RPMI8226 (cell line): ENCODE results near the gene NKRF.
A peak's percentile ranks its signal among the peaks of the same experiment; 100 is the strongest.

Source experiments
- DNase-seq: peaks from one replicate; pipeline ENCODE4 v3.0.0-alpha.2; 2015

NKRF gene

GRCh38 chrX:119605464-119606279, 552 bp downstream of the NKRF start:
- peak; percentile 56 for DNase-seq

DNA sequence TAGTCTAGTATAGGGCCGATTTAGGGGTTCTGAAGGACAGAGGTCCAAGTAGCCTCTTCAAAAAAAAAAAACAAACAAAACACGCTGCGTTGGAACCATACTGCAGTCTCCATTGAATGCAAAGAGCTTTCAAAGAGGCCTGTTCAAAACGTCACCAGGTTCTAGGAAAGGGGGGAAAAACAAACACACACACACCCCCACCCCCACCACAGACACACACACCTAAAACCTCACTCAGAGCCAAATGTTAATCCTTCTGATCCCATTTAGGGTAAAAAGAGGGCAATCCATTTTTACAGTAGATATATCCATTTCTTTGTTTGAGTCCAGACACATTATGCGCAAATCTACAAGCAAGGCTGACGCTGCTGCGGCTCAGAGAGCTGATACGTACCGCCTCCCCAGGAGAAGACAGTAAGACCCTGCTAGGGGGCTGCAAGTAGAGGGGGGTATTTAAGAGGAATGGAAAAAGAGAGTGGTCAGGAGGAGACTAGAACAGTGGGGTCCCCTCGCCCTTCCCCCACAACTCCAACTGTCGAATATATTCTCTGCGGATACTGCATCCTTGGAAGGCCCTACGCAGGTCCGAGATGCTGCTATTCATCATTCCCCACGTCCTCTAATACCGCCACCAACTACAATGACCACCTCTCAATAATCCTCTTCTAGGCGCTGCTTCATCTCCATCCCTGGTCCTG, 1.3 kb downstream of the NKRF start:
- DNase-seq, result no peak

DNA sequence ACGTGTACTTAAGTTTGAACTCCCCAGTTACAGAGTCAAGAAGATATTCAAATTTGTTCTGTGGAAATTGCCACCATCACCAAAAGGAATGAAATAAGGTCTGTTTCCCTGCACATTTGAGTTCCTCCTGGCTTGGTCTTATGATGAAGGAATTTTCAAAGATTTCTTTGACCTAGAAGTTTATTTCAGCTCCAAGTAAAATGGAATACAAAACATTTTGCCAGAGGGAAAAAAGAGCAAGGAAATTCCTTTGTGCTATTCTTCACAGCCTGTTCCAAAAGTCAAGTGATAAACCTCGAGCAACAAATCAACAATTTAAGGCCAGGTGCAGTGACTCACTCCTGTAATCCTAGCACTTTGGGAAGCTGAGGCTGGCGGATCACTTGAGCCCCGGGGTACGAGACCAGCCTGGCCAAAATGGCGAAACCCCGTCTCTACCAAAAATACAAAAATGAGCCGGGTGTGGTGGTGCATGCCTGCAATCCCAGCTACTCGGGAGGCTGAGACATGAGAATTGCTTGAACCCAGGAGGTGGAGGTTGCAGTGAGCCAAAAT, 3.4 kb downstream of the NKRF start:
- no peak for DNase-seq

DNA sequence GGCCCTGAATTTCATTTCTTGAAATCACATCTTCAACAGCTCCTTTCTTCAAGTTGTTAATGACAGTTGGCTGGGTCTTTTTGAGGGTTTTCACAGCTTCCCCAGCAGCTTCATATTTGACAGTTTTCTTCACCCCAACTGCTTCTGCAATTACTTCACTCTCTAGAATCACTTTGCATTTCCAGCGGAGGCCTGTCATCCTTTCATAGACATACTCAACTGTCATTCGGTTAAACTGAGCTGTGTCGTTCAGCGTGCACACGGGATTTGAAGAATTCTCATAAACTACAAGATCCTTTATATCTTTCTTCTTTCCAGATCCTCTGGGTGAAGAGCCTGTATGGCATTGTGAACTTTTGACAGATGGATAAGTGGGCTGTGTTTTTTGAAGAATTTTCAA, 16.4 kb downstream of the NKRF start:
- no peak for DNase-seq

- DNase-seq, result no peak
Observed at GRCh38 chrX:119583431-119584059, 22.7 kb downstream of the NKRF start.

DNA sequence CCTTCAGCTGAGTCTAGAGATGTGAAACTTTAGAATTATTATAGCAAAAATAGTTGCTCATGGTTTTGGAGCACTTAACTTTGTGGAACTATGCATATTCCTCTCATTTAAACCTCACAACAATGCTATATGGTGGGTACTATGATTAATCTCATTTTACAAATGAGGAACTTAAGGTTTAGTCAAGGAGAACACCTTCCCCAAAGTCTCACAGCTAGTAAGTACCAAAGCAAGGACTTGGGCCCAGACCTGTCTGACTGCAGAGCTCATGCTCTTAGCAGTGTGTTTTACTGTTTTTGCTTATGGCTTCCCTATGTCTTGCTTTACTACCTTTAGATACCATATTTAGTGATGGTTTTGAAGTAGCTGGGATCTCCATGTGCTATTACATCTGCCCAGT, 26.8 kb downstream of the NKRF start:
- no peak for DNase-seq

DNA sequence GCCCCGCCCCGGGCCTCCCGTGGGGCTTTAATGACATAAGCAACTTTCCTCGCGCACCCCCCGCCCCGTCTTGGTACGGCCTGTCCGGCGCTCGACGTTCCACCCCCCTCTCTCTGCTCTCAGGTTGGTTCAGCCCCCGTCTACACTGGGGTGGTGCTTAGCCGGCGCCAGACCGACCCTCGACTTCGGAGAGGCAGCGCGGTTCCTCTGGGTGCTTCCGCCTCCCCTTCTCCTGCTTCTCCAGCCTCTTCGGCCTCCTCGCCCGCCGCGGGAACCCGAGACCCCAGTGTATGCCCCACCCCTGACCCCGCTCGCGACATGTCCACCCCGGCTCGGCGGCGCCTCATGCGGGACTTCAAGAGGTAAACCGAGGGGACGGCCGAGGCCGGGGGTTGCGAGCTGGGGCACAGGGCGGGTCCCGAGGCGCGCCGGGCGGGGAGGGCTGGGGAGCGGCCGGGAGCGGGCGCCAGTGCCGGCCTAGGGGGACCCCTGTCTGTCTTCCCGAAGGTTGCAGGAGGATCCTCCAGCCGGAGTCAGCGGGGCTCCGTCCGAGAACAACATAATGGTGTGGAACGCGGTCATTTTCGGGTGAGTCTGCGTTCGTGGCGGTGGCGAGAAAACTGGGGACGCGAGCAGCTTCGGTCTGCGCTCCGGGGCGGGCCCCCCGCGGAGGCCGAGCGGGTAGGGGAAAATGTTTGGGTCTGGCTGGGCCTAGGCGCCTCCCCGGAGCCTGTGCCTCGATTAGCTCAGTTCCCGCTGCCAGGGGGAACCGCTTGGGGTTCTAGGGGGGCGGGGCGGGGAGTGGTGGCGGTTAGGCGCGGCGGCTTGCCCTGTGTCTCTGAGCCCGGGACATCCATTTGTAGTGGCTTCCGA, 31.6 kb downstream of the NKRF start, which contains the start of gene UBE2A:
Gene UBE2A (plus strand): TSS at position 170 of the 873 bp plus-strand sequence. CDS start 149 bp downstream, at position 319.
- peak; percentile 95 for DNase-seq

DNA sequence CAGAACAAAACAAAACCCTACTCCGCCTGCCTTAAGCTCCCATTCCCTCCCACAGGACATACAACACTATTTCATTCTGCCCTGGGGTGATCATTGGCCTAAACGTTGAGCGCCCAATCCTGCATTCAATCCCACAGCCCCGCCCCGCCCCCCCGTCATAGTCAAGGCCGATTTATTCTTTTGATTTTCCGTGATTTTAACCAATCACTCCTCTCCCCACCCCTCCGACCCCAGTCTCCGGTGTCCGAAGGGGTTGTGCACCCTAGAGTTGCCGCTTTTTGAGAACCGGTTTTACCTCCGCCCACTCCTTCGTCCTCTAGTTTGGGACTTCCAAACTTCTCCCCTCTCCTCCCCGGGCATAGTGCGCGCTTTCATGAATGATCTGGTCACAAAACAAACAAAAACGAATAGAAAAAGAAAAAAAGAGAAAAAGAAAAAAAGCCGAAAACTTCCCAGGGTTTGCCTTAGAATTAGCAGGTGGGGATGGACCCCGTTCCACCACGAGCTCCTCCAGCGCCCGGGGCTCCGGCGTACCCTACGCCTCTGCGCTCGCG, 32.3 kb downstream of the NKRF start:
- peak; percentile 28 for DNase-seq

DNA sequence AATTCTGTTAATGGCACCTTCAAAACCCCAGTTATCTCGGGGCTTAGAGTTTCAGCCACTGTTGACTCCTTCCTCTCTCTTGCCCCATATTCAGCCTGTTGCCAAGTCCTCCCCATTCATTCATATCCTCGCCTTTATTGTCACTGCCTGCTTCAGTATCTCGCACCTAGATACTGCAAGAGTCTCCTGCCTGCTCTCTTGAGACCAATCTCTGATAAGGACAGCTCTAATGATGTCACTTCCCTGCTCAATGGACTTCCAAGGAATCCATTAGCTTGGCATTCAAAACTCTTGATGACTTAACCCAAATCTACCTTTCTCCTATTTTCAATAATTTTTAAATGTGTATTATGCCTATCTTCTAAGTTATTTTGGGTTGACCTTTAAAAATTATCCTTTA, 33.0 kb downstream of the NKRF start:
- no peak for DNase-seq

GRCh38 chrX:119570351-119570835, 35.8 kb downstream of the NKRF start:
- no peak for DNase-seq

GRCh38 chrX:119565107-119565663, 41.0 kb downstream of the NKRF start, which contains the start of gene STEEP1:
Gene STEEP1 (minus strand): TSS chrX:119565409. CDS start chrX:119565355, 54 bp downstream.
- DNase-seq, result peak; percentile 95

- DNase-seq, result no peak
Observed at GRCh38 chrX:119552508-119552907, 53.7 kb downstream of the NKRF start.

GRCh38 chrX:119549327-119550016, 56.8 kb downstream of the NKRF start:
- no peak for DNase-seq

- DNase-seq, result no peak
Observed at GRCh38 chrX:119541188-119541587, 65.0 kb downstream of the NKRF start.

DNA sequence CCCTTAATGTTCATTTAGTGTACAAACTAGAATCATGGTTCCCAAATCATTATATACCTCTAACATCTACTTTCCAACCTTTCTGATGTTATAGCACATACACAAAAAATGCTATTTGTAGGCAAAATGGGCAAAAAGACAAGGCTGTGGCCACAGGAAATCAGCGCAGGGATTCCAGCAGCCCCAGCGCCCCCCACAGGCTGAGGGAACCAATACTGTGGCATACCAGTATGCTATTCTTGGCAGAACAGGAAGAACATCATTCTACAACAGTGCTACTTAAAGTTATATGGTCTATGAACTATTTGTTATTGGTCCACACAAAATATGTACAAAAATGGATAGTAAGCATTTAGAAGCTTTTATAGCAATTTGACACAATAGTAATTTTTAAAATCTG, 66.4 kb downstream of the NKRF start:
- DNase-seq, result peak; percentile 11
